Measurements from ENCODE around the gene NR4A3.

NR4A3 gene

GRCh38 chr9:99808454-99808853 lies 13.2 kb upstream of the NR4A3 start:
- ATAC-seq, result no peak
- TF ChIP-seq ZFP3 (CRISPR knock-in tag; IDR thresholded peaks at IDR 0.05) (no peak), PPARA (CRISPR knock-in tag; IDR thresholded peaks at IDR 0.05; ENCODE audit: borderline replicate concordance) (no peak), POU6F1 (CRISPR knock-in tag; IDR thresholded peaks at IDR 0.05; ENCODE audit: borderline replicate concordance, low read depth) (no peak), TCF4 (CRISPR knock-in tag; IDR thresholded peaks at IDR 0.05; ENCODE audit: borderline replicate concordance) (no peak), BACH2 (CRISPR knock-in tag; IDR thresholded peaks at IDR 0.05; ENCODE audit: borderline replicate concordance) (no peak), ZC3H10 (CRISPR knock-in tag; IDR thresholded peaks at IDR 0.05) (no peak), CREB5 (CRISPR knock-in tag; IDR thresholded peaks at IDR 0.05; ENCODE audit: low read depth) (no peak), ZNF70 (CRISPR knock-in tag; IDR thresholded peaks at IDR 0.05) (no peak), TOX (CRISPR knock-in tag; IDR thresholded peaks at IDR 0.05; ENCODE audit: borderline replicate concordance) (no peak), ZFP30 (CRISPR knock-in tag; IDR thresholded peaks at IDR 0.05) (no peak), SNAI2 (CRISPR knock-in tag; IDR thresholded peaks at IDR 0.05) (no peak), ISL1 (CRISPR knock-in tag; IDR thresholded peaks at IDR 0.05) (no peak), OSR1 (CRISPR knock-in tag; IDR thresholded peaks at IDR 0.05) (no peak), ZNF565 (CRISPR knock-in tag; conservative IDR thresholded peaks at IDR 0.05; ENCODE audit: low read depth) (no peak), ARNTL (CRISPR knock-in tag; IDR thresholded peaks at IDR 0.05; ENCODE audit: borderline replicate concordance, low read depth) (no peak), ESRRG (CRISPR knock-in tag; IDR thresholded peaks at IDR 0.05) (no peak)

- TF ChIP-seq PPARA (CRISPR knock-in tag; IDR thresholded peaks at IDR 0.05; ENCODE audit: borderline replicate concordance), result no peak
- no peak for ATAC-seq
These were observed 11.9 kb upstream of the NR4A3 start for GRCh38 chr9:99809586-99810319.

- no peak for ATAC-seq
- TF ChIP-seq SNAI2 (CRISPR knock-in tag; IDR thresholded peaks at IDR 0.05) (no peak), OSR1 (CRISPR knock-in tag; IDR thresholded peaks at IDR 0.05) (no peak), TOX (CRISPR knock-in tag; IDR thresholded peaks at IDR 0.05; ENCODE audit: borderline replicate concordance) (no peak), ZFP3 (CRISPR knock-in tag; IDR thresholded peaks at IDR 0.05) (no peak), ARNTL (CRISPR knock-in tag; IDR thresholded peaks at IDR 0.05; ENCODE audit: borderline replicate concordance, low read depth) (no peak), POU6F1 (CRISPR knock-in tag; IDR thresholded peaks at IDR 0.05; ENCODE audit: borderline replicate concordance, low read depth) (no peak), ZNF70 (CRISPR knock-in tag; IDR thresholded peaks at IDR 0.05) (no peak), CREB5 (CRISPR knock-in tag; IDR thresholded peaks at IDR 0.05; ENCODE audit: low read depth) (no peak), ESRRG (CRISPR knock-in tag; IDR thresholded peaks at IDR 0.05) (no peak), ISL1 (CRISPR knock-in tag; IDR thresholded peaks at IDR 0.05) (no peak), BACH2 (CRISPR knock-in tag; IDR thresholded peaks at IDR 0.05; ENCODE audit: borderline replicate concordance) (no peak), GLIS3 (CRISPR knock-in tag; IDR thresholded peaks at IDR 0.05) (no peak)
These were observed 10.5 kb upstream of the NR4A3 start for GRCh38 chr9:99811172-99811571.

GRCh38 chr9:99811598-99812383 lies 9.9 kb upstream of the NR4A3 start:
- TF ChIP-seq CSDC2 (CRISPR knock-in tag; IDR thresholded peaks at IDR 0.05) (no peak), POU6F1 (CRISPR knock-in tag; IDR thresholded peaks at IDR 0.05; ENCODE audit: borderline replicate concordance, low read depth) (no peak), BACH2 (CRISPR knock-in tag; IDR thresholded peaks at IDR 0.05; ENCODE audit: borderline replicate concordance) (no peak)
- no peak for ATAC-seq

Data from SK-N-SH treated with all-trans-retinoic acid at 6 μM for 48 hours (cell line).